Measurements from ENCODE around the gene ATP10D. TPM values are rescaled to one million over a fixed set of nuclear protein-coding genes. Genes with fewer than 3 reads are reported as not detected.

Gene ATP10D
- polyA plus RNA-seq, 1 of the 3 experiments (the other 2 are of a cell fraction) = 7.9 TPM

DNA sequence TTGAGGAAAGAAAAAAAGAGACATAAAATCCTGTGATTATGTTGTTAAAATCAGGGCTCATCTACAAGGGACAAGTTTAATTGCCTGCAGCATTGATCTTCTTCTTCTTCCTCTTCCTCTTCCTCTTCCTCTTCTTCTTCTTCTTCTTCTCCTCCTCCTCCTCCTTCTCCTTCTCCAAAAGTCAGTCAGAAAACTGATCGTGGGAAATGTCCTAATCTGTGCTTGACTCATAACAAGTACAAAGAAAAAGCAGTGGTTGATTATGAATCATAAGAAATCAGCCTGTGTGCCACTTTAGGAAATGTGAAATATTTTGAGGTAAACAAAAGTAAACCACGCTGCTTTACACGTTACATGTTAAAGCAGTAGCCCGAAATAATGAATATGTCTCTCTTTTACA, 2.7 kb upstream of the ATP10D start:
- TF ChIP-seq YY1 (IDR thresholded peaks at IDR 0.05; ENCODE audit: low read depth) = no peak
- peak; percentile 3; the same call in 1 of the 2 replicates for TF ChIP-seq FOSL2 (IDR thresholded peaks at IDR 0.05; ENCODE audit: borderline replicate concordance, low read depth)
- H3K9me2 ChIP-seq = no peaks in the 10 kb centered on the region
- H3K4me3 ChIP-seq (ENCODE audit: low read depth in 2 of 2, low read length in 1 of 2) = no peak overlapping the region
- peaks cover 22% of the 10 kb centered on the region for H3F3A ChIP-seq (replicated peaks; ENCODE audit: insufficient read depth)
- no peaks in the 10 kb centered on the region for H3K9me3 ChIP-seq
- H3K36me3 ChIP-seq (replicated peaks in 1 of 2; ENCODE audit: control insufficient read depth in 1 of 2, insufficient read depth in 2 of 2, low read length in 1 of 2) = no peaks in the 10 kb centered on the region
- H3K27ac ChIP-seq (ENCODE audit: low read depth in 2 of 2, low read length in 1 of 2) = peak overlapping the region in 1 of 2 experiments; percentile 25; a peak in 1 of 4 replicates
- H3K9ac ChIP-seq = no peak overlapping the region
- WGBS (ENCODE audit: low lambda C conversion rate) = 66% methylated on average over 4 of the region's 4 CpGs
- peaks cover 14% of the 10 kb centered on the region for H3K79me2 ChIP-seq (ENCODE audit: insufficient read depth)
- ChIA-PET CTCF (no interaction called here), POLR2A (interaction anchor here (1.4 kb wide), 1 partner anchor 19 kb away, joined by 3 read pairs; the partner anchor contains the start of gene COMMD8)
- peak overlapping the region; percentile 1; the same call in 1 of the 2 replicates for H2AFZ ChIP-seq (ENCODE audit: low read depth)
- H3K4me1 ChIP-seq (ENCODE audit: control insufficient read depth in 1 of 2, insufficient read depth in 2 of 2, low read depth in 1 of 2, low read length in 1 of 2) = peaks cover 6 to 7% of the 10 kb centered on the region in 2 experiments; a peak in 2 of 4 replicates
- no peaks in the 10 kb centered on the region for H3K27me3 ChIP-seq (ENCODE audit: insufficient read depth)
- no peaks in the 10 kb centered on the region for H4K20me1 ChIP-seq (ENCODE audit: insufficient read depth)
- H3K4me2 ChIP-seq = no peak overlapping the region
- DNase-seq = no peak

DNA sequence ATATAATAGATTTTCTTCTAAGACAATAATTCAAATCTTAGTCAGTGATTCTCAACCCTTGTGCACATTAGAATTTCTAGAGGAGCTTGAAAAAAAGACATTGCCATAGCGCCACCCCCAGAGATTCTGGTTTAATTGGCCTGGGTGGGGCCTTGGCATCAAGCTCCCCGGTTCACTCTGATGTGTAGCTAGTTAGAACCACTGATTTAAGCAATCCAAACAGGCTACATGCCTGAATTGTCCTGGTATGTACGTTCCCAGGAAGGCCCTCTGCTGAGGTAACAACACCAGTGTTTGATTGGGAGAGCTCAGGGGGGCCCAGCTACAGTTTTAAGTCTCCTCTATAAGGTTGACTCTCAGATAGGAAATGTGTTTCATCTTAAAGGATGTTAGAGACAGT, 1.3 kb upstream of the ATP10D start:
- no peaks in the 10 kb centered on the region for H3K9me2 ChIP-seq
- peaks cover 22% of the 10 kb centered on the region for H3F3A ChIP-seq (replicated peaks; ENCODE audit: insufficient read depth)
- H3K27me3 ChIP-seq (ENCODE audit: insufficient read depth) = no peaks in the 10 kb centered on the region
- H2AFZ ChIP-seq (ENCODE audit: low read depth) = 0 out of 2 replicates have a peak overlapping the region, but pooled peaks have one; percentile 26
- H3K9me3 ChIP-seq = no peaks in the 10 kb centered on the region
- ChIA-PET POLR2A (no interaction called here), CTCF (interaction anchor here (1.8 kb wide), 1 partner anchor 80 kb away, joined by 4 read pairs; no protein-coding TSS in a partner anchor)
- peaks cover 24% of the 10 kb centered on the region for H3K79me2 ChIP-seq (ENCODE audit: insufficient read depth)
- DNase-seq = no peak
- H3K36me3 ChIP-seq (replicated peaks in 1 of 2; ENCODE audit: control insufficient read depth in 1 of 2, insufficient read depth in 2 of 2, low read length in 1 of 2) = peaks cover 0 to 1% of the 10 kb centered on the region in 2 experiments
- H3K4me1 ChIP-seq (ENCODE audit: control insufficient read depth in 1 of 2, insufficient read depth in 2 of 2, low read depth in 1 of 2, low read length in 1 of 2) = peaks cover 6 to 7% of the 10 kb centered on the region in 2 experiments; a peak in 2 of 4 replicates
- H3K9ac ChIP-seq = no peak overlapping the region
- no peak overlapping the region for H3K4me2 ChIP-seq
- no peak overlapping the region for H3K27ac ChIP-seq (ENCODE audit: low read depth in 2 of 2, low read length in 1 of 2)
- no peak overlapping the region for H3K4me3 ChIP-seq (ENCODE audit: low read depth in 2 of 2, low read length in 1 of 2)
- 92% methylated on average over 3 of the region's 3 CpGs for WGBS (ENCODE audit: low lambda C conversion rate)
- no peaks in the 10 kb centered on the region for H4K20me1 ChIP-seq (ENCODE audit: insufficient read depth)
- TF ChIP-seq NFIC (IDR thresholded peaks at IDR 0.05; ENCODE audit: borderline replicate concordance) = no peak
- no peak for TF ChIP-seq EP300 (IDR thresholded peaks at IDR 0.05; ENCODE audit: borderline replicate concordance in 1 of 2, low read depth in 1 of 2, low read length in 1 of 2)
- no peak for TF ChIP-seq RAD21 (IDR thresholded peaks at IDR 0.05; ENCODE audit: low read length)
- TF ChIP-seq EZH2phosphoT487 (IDR thresholded peaks at IDR 0.05; ENCODE audit: borderline replicate concordance, low read depth) = no peak
- TF ChIP-seq MXI1 (IDR thresholded peaks at IDR 0.05; ENCODE audit: low read depth, low read length) = no peak
- TF ChIP-seq, protein P1, sequence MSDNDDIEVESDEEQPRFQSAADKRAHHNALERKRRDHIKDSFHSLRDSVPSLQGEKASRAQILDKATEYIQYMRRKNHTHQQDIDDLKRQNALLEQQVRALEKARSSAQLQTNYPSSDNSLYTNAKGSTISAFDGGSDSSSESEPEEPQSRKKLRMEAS (IDR thresholded peaks at IDR 0.05; ENCODE audit: low read depth) = no peak
- TF ChIP-seq RCOR1 (IDR thresholded peaks at IDR 0.05; ENCODE audit: low read length) = no peak
- TF ChIP-seq POLR2AphosphoS5 (IDR thresholded peaks at IDR 0.05; ENCODE audit: low read depth, low read length) = no peak
- no peak for TF ChIP-seq TAF1 (IDR thresholded peaks at IDR 0.05; ENCODE audit: borderline replicate concordance, low read depth, low read length)
- TF ChIP-seq RFX5 (IDR thresholded peaks at IDR 0.05; ENCODE audit: low read length) = no peak
- TF ChIP-seq SMC3 (IDR thresholded peaks at IDR 0.05; ENCODE audit: low read depth, low read length) = no peak
- TF ChIP-seq JUND (IDR thresholded peaks at IDR 0.05) = no peak
- no peak for TF ChIP-seq FOXM1 (IDR thresholded peaks at IDR 0.05; ENCODE audit: low read depth)
- TF ChIP-seq TEAD4 (IDR thresholded peaks at IDR 0.05; ENCODE audit: borderline replicate concordance, insufficient read depth) = no peak
- TF ChIP-seq NRF1 (IDR thresholded peaks at IDR 0.05; ENCODE audit: low read depth, low read length) = no peak
